HEK293 (cell line): ENCODE data around the gene USP5.

Experiments used
- ATF2 ChIP-seq: fragments of 450-650 bp; formaldehyde crosslinking; IDR thresholded peaks from 2 replicates; pipeline ENCODE4 v1.5.1; 2016; ENCODE audit warnings: missing biosample characterization, missing genetic modification characterization, low read depth
- GLI4 ChIP-seq: fragments of 450-650 bp; formaldehyde crosslinking; IDR thresholded peaks from 2 replicates; pipeline ENCODE4 v1.5.1; 2016; ENCODE audit warnings: missing biosample characterization, missing genetic modification characterization
- HOXD13 ChIP-seq: sonication (generic); formaldehyde crosslinking; IDR thresholded peaks from 2 replicates; pipeline ENCODE4 v1.8.0; 2022; ENCODE audit warnings: missing genetic modification reagents, borderline replicate concordance
- KLF1 ChIP-seq: fragments of 450-650 bp; formaldehyde crosslinking; IDR thresholded peaks from 2 replicates; pipeline ENCODE4 v1.5.1; 2016; ENCODE audit warnings: missing biosample characterization, missing genetic modification characterization
- SETDB1 ChIP-seq: IDR thresholded peaks from one replicate; pipeline ENCODE4 v1.6.1; 2017; ENCODE audit warnings: mild to moderate bottlenecking, low read length, moderate library complexity, mixed read lengths; ENCODE audit not compliant: insufficient read length
- SP7 ChIP-seq: fragments of 450-650 bp; formaldehyde crosslinking; IDR thresholded peaks from 2 replicates; pipeline ENCODE4 v1.5.1; 2016; ENCODE audit warnings: missing biosample characterization, missing genetic modification characterization
- TRIM28 ChIP-seq: IDR thresholded peaks from 2 replicates; pipeline ENCODE4 v1.6.1; 2011; ENCODE audit warnings: low read length, control low read depth, borderline replicate concordance
- ZEB2 ChIP-seq: fragments of 450-650 bp; formaldehyde crosslinking; IDR thresholded peaks from 2 replicates; pipeline ENCODE4 v1.5.1; 2016; ENCODE audit warnings: missing biosample characterization, missing genetic modification characterization
- ZFP41 ChIP-seq: fragments of 450-650 bp; formaldehyde crosslinking; IDR thresholded peaks from 2 replicates; pipeline ENCODE4 v1.5.1; 2016; ENCODE audit warnings: missing biosample characterization, missing genetic modification characterization, borderline replicate concordance
- ZNF140 ChIP-seq: fragments of 450-650 bp; formaldehyde crosslinking; IDR thresholded peaks from 2 replicates; pipeline ENCODE4 v1.5.1; 2016; ENCODE audit warnings: missing biosample characterization, missing genetic modification characterization
- ZNF266 ChIP-seq: fragments of 450-650 bp; formaldehyde crosslinking; IDR thresholded peaks from 2 replicates; pipeline ENCODE4 v1.5.1; 2016; ENCODE audit warnings: missing biosample characterization, missing genetic modification characterization, low read depth
- ZNF274 ChIP-seq, 2 experiments: fragments of 200-500 bp in 1 of 2; fragments of 450-650 bp in 1 of 2; sonication (Bioruptor generic) in 1 of 2; formaldehyde crosslinking in 1 of 2; IDR thresholded peaks; 2 replicates each; pipeline versions ENCODE4 v1.5.1 to v1.6.1; 2014 to 2016; ENCODE audit warnings: borderline replicate concordance in 1 of 2, inconsistent platforms in 1 of 2, low read length in 1 of 2, missing biosample characterization in 1 of 2, missing genetic modification characterization in 1 of 2
- ZNF354C ChIP-seq: fragments of 450-650 bp; formaldehyde crosslinking; IDR thresholded peaks from 2 replicates; pipeline ENCODE4 v1.5.1; 2016; ENCODE audit warnings: missing biosample characterization, missing genetic modification characterization, low read depth, borderline replicate concordance
- ZNF366 ChIP-seq: fragments of 450-650 bp; formaldehyde crosslinking; conservative IDR thresholded peaks from 2 replicates; pipeline ENCODE4 v1.5.1; 2016; ENCODE audit warnings: missing biosample characterization, missing genetic modification characterization
- ZNF391 ChIP-seq: fragments of 450-650 bp; formaldehyde crosslinking; IDR thresholded peaks from 2 replicates; pipeline ENCODE4 v1.5.1; 2016; ENCODE audit warnings: low read depth, missing biosample characterization, missing genetic modification characterization, borderline replicate concordance
- ZNF473 ChIP-seq: fragments of 450-650 bp; formaldehyde crosslinking; IDR thresholded peaks from 2 replicates; pipeline ENCODE4 v1.5.1; 2017; ENCODE audit warnings: missing biosample characterization, missing genetic modification characterization
- ZNF488 ChIP-seq: fragments of 450-650 bp; formaldehyde crosslinking; IDR thresholded peaks from 2 replicates; pipeline ENCODE4 v1.5.1; 2016; ENCODE audit warnings: missing biosample characterization, missing genetic modification characterization
- ZNF555 ChIP-seq: fragments of 450-650 bp; formaldehyde crosslinking; conservative IDR thresholded peaks from 2 replicates; pipeline ENCODE4 v1.5.1; 2017; ENCODE audit warnings: missing biosample characterization, mild to moderate bottlenecking, missing genetic modification characterization, inconsistent platforms
- ZNF561 ChIP-seq: fragments of 450-650 bp; IDR thresholded peaks from 2 replicates; pipeline ENCODE4 v1.5.1; 2018; ENCODE audit warnings: missing biosample characterization, missing genetic modification characterization, borderline replicate concordance
- ZNF585B ChIP-seq: fragments of 450-650 bp; formaldehyde crosslinking; IDR thresholded peaks from 2 replicates; pipeline ENCODE4 v1.5.1; 2016; ENCODE audit warnings: missing biosample characterization, missing genetic modification characterization
- ZNF610 ChIP-seq: fragments of 450-650 bp; formaldehyde crosslinking; IDR thresholded peaks from 2 replicates; pipeline ENCODE4 v1.5.1; 2016; ENCODE audit warnings: missing biosample characterization, missing genetic modification characterization, borderline replicate concordance
- ZNF639 ChIP-seq: fragments of 450-650 bp; formaldehyde crosslinking; IDR thresholded peaks from 2 replicates; pipeline ENCODE4 v1.5.1; 2016; ENCODE audit warnings: missing biosample characterization, missing genetic modification characterization
- ZNF768 ChIP-seq: fragments of 450-650 bp; formaldehyde crosslinking; IDR thresholded peaks from 2 replicates; pipeline ENCODE4 v1.5.1; 2018; ENCODE audit warnings: missing biosample characterization, mild to moderate bottlenecking, missing genetic modification characterization
- ZNF777 ChIP-seq: fragments of 450-650 bp; formaldehyde crosslinking; IDR thresholded peaks from 2 replicates; pipeline ENCODE4 v1.5.1; 2017; ENCODE audit warnings: missing biosample characterization, missing genetic modification characterization, borderline replicate concordance
- ZNF837 ChIP-seq: fragments of 450-650 bp; formaldehyde crosslinking; IDR thresholded peaks from 2 replicates; pipeline ENCODE4 v1.5.1; 2016; ENCODE audit warnings: missing biosample characterization, missing genetic modification characterization
- ZXDB ChIP-seq: fragments of 450-650 bp; formaldehyde crosslinking; IDR thresholded peaks from 2 replicates; pipeline ENCODE4 v1.5.1; 2016; ENCODE audit warnings: missing biosample characterization, missing genetic modification characterization
- TF ChIP-seq, protein P1 (sequence below): fragments of 450-650 bp; formaldehyde crosslinking; IDR thresholded peaks from 2 replicates; pipeline ENCODE4 v1.5.0; 2017; ENCODE audit warnings: missing biosample characterization, missing genetic modification characterization, borderline replicate concordance
- TF ChIP-seq, protein P2 (sequence below): fragments of 450-650 bp; formaldehyde crosslinking; IDR thresholded peaks from 2 replicates; pipeline ENCODE4 v1.5.1; 2016; ENCODE audit warnings: missing biosample characterization, missing genetic modification characterization
- TF ChIP-seq, protein P3 (sequence below): fragments of 450-650 bp; formaldehyde crosslinking; IDR thresholded peaks from 2 replicates; pipeline ENCODE4 v1.5.1; 2016; ENCODE audit warnings: missing biosample characterization, missing genetic modification characterization

Gene USP5

DNA sequence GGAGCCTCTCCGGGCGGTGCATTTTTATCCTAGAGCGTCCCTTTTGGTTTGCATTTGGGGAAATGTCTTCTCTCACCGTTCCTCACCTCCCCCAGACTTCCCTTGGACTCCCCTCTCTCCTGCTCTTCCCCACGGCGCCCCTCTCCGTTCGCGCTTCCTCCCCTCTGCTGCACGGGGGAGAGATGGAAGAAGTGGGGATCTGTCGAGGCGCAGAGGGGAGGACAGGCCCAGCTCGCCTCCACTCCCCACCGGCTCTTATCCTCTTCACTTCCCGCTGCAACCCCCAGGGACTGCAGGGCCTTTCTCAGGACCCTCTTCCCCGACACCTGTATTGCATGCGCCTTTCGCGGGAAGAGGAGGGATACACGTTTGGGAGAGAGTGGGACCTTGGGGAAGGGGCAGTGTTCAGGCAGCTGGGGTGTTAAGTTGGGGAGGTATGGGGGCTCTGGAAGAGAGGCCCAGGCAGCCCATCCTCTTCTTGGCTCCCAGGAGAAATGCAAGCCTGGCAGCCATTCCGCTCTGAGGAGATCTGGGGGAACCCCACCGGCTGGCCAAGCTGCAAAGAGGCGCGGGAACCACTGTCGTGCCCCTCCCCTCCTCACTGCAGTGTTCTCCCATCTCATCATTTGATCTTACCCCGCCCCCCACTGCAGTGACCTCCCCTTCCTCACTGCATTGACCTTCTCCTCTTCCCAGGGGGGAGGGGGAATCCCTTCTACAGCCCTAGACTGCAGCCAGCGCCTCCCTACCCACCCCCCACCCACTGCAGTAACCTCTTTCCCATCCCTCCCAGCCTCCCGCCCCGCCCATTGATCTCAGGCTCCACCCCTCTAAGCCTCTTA, 63.2 kb downstream of the USP5 start (continued):
- TF ChIP-seq ZNF488 (tag by site-specific recombination) (no peak), KLF1 (peak; percentile 58), GLI4 (tag by site-specific recombination) (no peak), ZXDB (tag by site-specific recombination) (no peak), ZNF266 (0 out of 2 replicates have a peak, but pooled peaks have one; percentile 7), ZNF561 (no peak), TRIM28 (no peak), ZNF473 (no peak), ZNF391 (tag by site-specific recombination) (no peak), ATF2 (tag by site-specific recombination) (no peak), ZNF837 (tag by site-specific recombination) (no peak), ZNF274 (IDR thresholded peaks at IDR 0.05; ENCODE audit: low read length) (no peak), ZNF274 (tag by site-specific recombination; IDR thresholded peaks at IDR 0.05; ENCODE audit: borderline replicate concordance) (no peak), ZNF639 (no peak), ZNF555 (no peak), ZNF354C (no peak), SP7 (no peak), SETDB1 (no peak), HOXD13 (CRISPR knock-in tag) (no peak), ZNF610 (tag by site-specific recombination) (no peak), ZNF366 (tag by site-specific recombination) (peak; percentile 60; the same call in 1 of the 2 replicates), ZNF768 (tag by site-specific recombination) (no peak), ZNF140 (tag by site-specific recombination) (no peak), ZNF777 (tag by site-specific recombination) (no peak), ZFP41 (tag by site-specific recombination) (no peak), ZNF585B (tag by site-specific recombination) (no peak), ZEB2 (tag by site-specific recombination) (no peak; the same call in 1 of the 2 replicates)
- TF ChIP-seq, protein P1, sequence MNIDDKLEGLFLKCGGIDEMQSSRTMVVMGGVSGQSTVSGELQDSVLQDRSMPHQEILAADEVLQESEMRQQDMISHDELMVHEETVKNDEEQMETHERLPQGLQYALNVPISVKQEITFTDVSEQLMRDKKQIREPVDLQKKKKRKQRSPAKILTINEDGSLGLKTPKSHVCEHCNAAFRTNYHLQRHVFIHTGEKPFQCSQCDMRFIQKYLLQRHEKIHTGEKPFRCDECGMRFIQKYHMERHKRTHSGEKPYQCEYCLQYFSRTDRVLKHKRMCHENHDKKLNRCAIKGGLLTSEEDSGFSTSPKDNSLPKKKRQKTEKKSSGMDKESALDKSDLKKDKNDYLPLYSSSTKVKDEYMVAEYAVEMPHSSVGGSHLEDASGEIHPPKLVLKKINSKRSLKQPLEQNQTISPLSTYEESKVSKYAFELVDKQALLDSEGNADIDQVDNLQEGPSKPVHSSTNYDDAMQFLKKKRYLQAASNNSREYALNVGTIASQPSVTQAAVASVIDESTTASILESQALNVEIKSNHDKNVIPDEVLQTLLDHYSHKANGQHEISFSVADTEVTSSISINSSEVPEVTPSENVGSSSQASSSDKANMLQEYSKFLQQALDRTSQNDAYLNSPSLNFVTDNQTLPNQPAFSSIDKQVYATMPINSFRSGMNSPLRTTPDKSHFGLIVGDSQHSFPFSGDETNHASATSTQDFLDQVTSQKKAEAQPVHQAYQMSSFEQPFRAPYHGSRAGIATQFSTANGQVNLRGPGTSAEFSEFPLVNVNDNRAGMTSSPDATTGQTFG (tag by site-specific recombination) = no peak
- TF ChIP-seq, protein P2, sequence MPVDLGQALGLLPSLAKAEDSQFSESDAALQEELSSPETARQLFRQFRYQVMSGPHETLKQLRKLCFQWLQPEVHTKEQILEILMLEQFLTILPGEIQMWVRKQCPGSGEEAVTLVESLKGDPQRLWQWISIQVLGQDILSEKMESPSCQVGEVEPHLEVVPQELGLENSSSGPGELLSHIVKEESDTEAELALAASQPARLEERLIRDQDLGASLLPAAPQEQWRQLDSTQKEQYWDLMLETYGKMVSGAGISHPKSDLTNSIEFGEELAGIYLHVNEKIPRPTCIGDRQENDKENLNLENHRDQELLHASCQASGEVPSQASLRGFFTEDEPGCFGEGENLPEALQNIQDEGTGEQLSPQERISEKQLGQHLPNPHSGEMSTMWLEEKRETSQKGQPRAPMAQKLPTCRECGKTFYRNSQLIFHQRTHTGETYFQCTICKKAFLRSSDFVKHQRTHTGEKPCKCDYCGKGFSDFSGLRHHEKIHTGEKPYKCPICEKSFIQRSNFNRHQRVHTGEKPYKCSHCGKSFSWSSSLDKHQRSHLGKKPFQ (tag by site-specific recombination) = no peak
- TF ChIP-seq, protein P3, sequence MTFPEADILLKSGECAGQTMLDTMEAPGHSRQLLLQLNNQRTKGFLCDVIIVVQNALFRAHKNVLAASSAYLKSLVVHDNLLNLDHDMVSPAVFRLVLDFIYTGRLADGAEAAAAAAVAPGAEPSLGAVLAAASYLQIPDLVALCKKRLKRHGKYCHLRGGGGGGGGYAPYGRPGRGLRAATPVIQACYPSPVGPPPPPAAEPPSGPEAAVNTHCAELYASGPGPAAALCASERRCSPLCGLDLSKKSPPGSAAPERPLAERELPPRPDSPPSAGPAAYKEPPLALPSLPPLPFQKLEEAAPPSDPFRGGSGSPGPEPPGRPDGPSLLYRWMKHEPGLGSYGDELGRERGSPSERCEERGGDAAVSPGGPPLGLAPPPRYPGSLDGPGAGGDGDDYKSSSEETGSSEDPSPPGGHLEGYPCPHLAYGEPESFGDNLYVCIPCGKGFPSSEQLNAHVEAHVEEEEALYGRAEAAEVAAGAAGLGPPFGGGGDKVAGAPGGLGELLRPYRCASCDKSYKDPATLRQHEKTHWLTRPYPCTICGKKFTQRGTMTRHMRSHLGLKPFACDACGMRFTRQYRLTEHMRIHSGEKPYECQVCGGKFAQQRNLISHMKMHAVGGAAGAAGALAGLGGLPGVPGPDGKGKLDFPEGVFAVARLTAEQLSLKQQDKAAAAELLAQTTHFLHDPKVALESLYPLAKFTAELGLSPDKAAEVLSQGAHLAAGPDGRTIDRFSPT (tag by site-specific recombination) = no peak
